Heart left ventricle (tissue), 16 donors: ENCODE data around the gene YPEL4. TPM values are rescaled to one million over a fixed set of nuclear protein-coding genes. Genes with fewer than 3 reads are reported as not detected.
A peak's percentile ranks its signal among the peaks of the same experiment; 100 is the strongest.

ENCODE experiments used
- ATAC-seq, 4 donors: fragments of 200-7000 bp; cut with Tn5 transposase; one replicate each; pipeline ENCODE4 v1.9.1; 2020 to 2022; ENCODE audit warnings: moderate library complexity in 4 of 4, mild to moderate bottlenecking in 3 of 4, moderate number of reproducible peaks in 1 of 4
- DNase-seq, 5 donors: peaks; one replicate each; pipeline ENCODE4 v3.0.0-alpha.2; 2020
- H3K27ac ChIP-seq, 12 donors: fragments of 200-600 bp; sonication (generic) in 4 of 12; one replicate each; pipeline versions ENCODE4 v1.5.0 to v1.8.0; 2016 to 2022; ENCODE audit warnings: mild to moderate bottlenecking in 2 of 12
- H3K27me3 ChIP-seq, 9 donors: fragments of 200-600 bp; sonication (generic) in 2 of 9; one replicate each; pipeline versions ENCODE4 v1.5.1 to v1.8.0; 2016 to 2022; ENCODE audit warnings: mild to moderate bottlenecking in 3 of 9
- H3K36me3 ChIP-seq, 9 donors: fragments of 200-600 bp; sonication (generic) in 2 of 9; one replicate each; pipeline versions ENCODE4 v1.5.0 to v1.8.0; 2018 to 2022; ENCODE audit warnings: mild to moderate bottlenecking in 2 of 9
- H3K4me1 ChIP-seq, 12 donors: fragments of 200-600 bp; sonication (generic) in 4 of 12; one replicate each; pipeline versions ENCODE4 v1.5.0 to v1.8.0; 2016 to 2022; ENCODE audit warnings: mild to moderate bottlenecking in 3 of 12
- H3K4me3 ChIP-seq, 12 donors: fragments of 200-600 bp; sonication (generic) in 4 of 12; one replicate each; pipeline versions ENCODE4 v1.5.0 to v1.8.0; 2017 to 2022; ENCODE audit warnings: mild to moderate bottlenecking in 9 of 12, moderate library complexity in 4 of 12
- H3K9me3 ChIP-seq, 12 donors: fragments of 200-600 bp; sonication (generic) in 4 of 12; one replicate each; pipeline versions ENCODE4 v1.5.0 to v1.8.0; 2016 to 2022; ENCODE audit warnings: mild to moderate bottlenecking in 1 of 12
- POLR2A ChIP-seq, 2 donors: fragments of 450-650 bp; IDR thresholded peaks; one replicate each; pipeline ENCODE4 v1.6.1; 2017; ENCODE audit warnings: antibody characterized with exemption in 2 of 2, mild to moderate bottlenecking in 2 of 2, moderate library complexity in 2 of 2
- WGBS, 4 donors: extraction: QIAGEN DNeasy Blood & Tissue Kit in 2 of 4; methylation state at CpG; one replicate each; pipeline versions ENCODE4 v1.1.5 to v1.1.7; 2013 to 2018; 5-methylcytosine and 5-hydroxymethylcytosine counted together
- intact Hi-C, 10 donors: fragments of 100-400 bp; cut with DNase I; formaldehyde crosslinking; loops; one replicate each; pipeline versions ENCODE4 v1.11.1 to v1.14.2; 2022
- polyA plus RNA-seq, 2 donors: library from polyadenylated mRNA; stranded (reverse); fragments of 200-250 nt; gene quantifications; one replicate each; pipeline ENCODE4 v1.2.3, GENCODE V29; 2013
- total RNA-seq, 9 donors: library from RNA; depleted of rRNA in 2 of 9; stranded (reverse); fragments of >200 nt in 2 of 9; fragmentation: NEBNext Ultra II Directional in 3 of 9; extraction: Animal tissue kit (Norgen Biotek cat#: 25700) in 3 of 9; gene quantifications; one replicate each; pipeline versions ENCODE4 v1.1.0 to v1.2.4, GENCODE V29; 2016 to 2023
- TF ChIP-seq, protein P1 (sequence below), 12 donors: fragments of 200-600 bp; sonication (generic) in 4 of 12; IDR thresholded peaks; one replicate each; pipeline versions ENCODE4 v1.5.0 to v1.8.0; 2018 to 2022; ENCODE audit warnings: antibody characterized with exemption in 12 of 12, mild to moderate bottlenecking in 5 of 12
- donor health status: ischemic (EF 13 %, LVEDD 7.1; RV severe dilation, severe dysfunction).
- donor health status: healthy with polysubstance abuse.
- donor health status: DM: no; HTN: yes; CAD: no.
- donor health status: DM: no; HTN: no; CAD: no.
- donor health status: ischemic (EF 25% LVEDD 6.9; RV normal size, moderate dysfunction).
- donor health status: ischemic (EF 25% LVEDD 5.7; RV mildly dilated, moderate dysfunction).
- donor health status: healthy.
- donor health status: DM: yes; HTN: yes; CAD: no.
- donor health status: ischemic (EF 35%, LVEDD 5.7; RV mildly dilated, moderate dysfunction).
- donor health status: nonischemic (EF 11% LVEDD 7.7; RV severe dilation, severe dysfunction).
- donor health status: DM: yes; HTN: yes; CAD: no.
- donor health status: PGD.
- donor health status: ischemic (EF 29% LVEDD 5.4; RV normal size, mild dysfunction).
- donor health status: nonischemic (EF 23%, LVEDD 6.1; RV moderate dilation, normal function).

The YPEL4 gene
- total and polyA plus RNA-seq, 11 donors, result 0.16 to 2.2 (median 0.67) TPM

DNA sequence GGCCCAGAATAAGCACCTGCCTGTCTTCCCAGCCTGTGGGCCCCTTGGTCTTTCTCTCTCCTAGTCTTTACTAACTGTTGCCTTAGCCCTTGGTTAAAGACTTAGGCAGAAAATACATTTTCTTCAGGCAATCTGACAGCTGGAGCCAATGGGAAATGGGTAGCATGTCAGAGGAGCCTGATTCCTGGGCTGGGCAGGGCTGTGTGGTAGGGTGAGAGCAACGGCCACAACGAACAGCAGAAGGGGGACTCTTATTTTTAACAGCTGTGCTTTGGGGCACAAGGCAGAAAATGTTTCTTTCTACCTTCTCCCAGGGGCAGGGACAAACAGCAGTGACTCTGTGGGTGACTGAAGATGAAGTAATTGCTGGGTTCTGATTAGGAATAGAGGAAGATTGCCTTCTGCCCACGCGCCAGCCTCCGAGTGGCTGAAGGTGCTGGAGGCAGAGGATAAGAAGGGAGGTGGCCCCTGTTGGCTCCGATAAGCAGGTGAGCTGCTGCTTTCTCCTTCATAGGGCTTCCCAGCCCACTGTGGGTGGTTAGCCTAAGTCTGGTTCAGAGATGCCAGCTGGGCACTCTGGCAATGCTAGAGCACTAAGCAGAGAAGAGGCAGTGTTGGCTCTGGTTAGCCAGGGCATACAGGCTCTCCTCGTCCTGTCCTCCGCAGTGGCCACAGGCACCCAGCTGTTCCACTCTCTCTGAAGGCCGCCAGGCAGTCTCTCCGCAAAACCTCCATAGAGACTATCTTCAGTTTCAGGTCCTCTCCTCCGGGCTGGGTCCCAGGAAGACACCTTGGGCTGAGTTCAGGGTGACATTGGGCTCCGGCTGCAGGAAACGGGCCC, 1.5 kb downstream of the YPEL4 start:
- TF ChIP-seq, protein P1, sequence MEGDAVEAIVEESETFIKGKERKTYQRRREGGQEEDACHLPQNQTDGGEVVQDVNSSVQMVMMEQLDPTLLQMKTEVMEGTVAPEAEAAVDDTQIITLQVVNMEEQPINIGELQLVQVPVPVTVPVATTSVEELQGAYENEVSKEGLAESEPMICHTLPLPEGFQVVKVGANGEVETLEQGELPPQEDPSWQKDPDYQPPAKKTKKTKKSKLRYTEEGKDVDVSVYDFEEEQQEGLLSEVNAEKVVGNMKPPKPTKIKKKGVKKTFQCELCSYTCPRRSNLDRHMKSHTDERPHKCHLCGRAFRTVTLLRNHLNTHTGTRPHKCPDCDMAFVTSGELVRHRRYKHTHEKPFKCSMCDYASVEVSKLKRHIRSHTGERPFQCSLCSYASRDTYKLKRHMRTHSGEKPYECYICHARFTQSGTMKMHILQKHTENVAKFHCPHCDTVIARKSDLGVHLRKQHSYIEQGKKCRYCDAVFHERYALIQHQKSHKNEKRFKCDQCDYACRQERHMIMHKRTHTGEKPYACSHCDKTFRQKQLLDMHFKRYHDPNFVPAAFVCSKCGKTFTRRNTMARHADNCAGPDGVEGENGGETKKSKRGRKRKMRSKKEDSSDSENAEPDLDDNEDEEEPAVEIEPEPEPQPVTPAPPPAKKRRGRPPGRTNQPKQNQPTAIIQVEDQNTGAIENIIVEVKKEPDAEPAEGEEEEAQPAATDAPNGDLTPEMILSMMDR (IDR thresholded peaks at IDR 0.05), result no peak
- TF ChIP-seq POLR2A (IDR thresholded peaks at IDR 0.05), result no peak
- peak overlapping the region in 8 of 12 donors; percentile 42 to 62 (median 48) for H3K4me3 ChIP-seq
- no peak for ATAC-seq

DNA sequence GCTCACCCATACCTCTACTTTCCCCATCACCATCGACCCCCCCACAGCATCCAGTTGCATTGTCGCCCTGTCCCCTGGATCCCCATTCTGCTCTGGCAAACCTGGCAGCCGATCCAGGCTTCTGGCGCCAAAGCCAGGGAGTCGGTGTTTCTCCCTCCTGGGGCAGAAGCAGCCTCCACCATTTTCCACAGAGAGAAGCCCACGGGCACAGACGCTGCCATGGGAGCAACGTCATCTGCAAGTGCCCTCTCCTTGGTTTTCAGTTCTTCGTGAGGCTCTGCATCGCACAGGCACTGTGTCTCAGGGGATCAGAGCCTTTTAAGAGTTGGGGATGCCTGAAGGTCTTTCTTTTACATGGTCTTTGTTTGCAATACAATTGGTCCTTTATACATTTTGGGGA, 2.3 kb downstream of the YPEL4 start:
- Histone ChIP-seq H3K4me1 (peaks cover 2 to 67% (median 38%) of the 10 kb centered on the region in 12 donors), H3K27ac (no peak overlapping the region), H3K9me3 (no peaks in the 10 kb centered on the region), H3K27me3 (peaks cover 4 to 54% (median 34%) of the 10 kb centered on the region in 9 donors), H3K36me3 (no peaks in the 10 kb centered on the region), H3K4me3 (no peak overlapping the region)
- ATAC-seq, result no peak
- WGBS, 4 donors, result 1 to 4% (median 3%) methylated on average over 9 to 10 of the region's 10 CpGs
- intact Hi-C loops, result loop anchor here in 7 of 10 donors (5.0 to 10.0 kb wide), 6 partner anchors 80 to 867 kb away; partner anchors contain the start of gene UBE2L6 (in 1 of the 7)
- TF ChIP-seq POLR2A (IDR thresholded peaks at IDR 0.05), result no peak
- TF ChIP-seq, protein P1 (IDR thresholded peaks at IDR 0.05), result no peak
- no peak for DNase-seq

More for the DNA sequence above, 1.5 kb downstream of the YPEL4 start:
- intact Hi-C loops, result loop anchor here in 7 of 10 donors (5.0 to 10.0 kb wide), 6 partner anchors 81 to 867 kb away; partner anchors contain the start of gene UBE2L6 (in 1 of the 7)
- DNase-seq, result no peak
- Histone ChIP-seq H3K27ac (no peak overlapping the region), H3K36me3 (no peaks in the 10 kb centered on the region), H3K27me3 (peaks cover 4 to 54% (median 34%) of the 10 kb centered on the region in 9 donors), H3K9me3 (no peaks in the 10 kb centered on the region), H3K4me1 (peaks cover 2 to 75% (median 39%) of the 10 kb centered on the region in 12 donors)
- 5 to 16% (median 10%) methylated on average over 9 to 13 of the region's 13 CpGs for WGBS, 4 donors

DNA sequence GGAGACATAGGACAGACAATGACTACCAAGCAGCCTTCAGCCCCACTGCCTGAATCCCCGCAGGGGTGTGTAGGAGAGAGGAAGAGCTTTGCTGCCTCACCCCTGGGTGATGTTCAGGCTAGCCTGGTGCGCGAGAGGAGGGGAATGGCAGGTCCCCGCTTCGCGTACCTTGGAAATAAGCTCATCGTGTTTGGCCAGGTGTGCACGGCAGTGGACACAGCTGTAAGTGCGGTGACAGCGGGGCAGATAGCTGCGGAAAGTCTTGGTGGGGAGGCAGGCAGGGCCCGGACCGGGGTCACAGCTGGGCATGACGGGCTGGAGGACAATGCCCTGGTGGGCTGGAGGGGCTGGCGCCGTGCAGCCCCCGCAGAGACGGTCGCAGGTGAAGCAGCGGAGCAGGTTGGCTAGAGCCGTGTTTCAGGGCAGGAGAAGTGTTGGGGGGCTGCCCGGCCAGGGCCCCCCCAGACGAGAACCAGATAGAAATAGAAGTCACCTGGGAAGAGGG, 2.9 kb downstream of the YPEL4 start:
- H3K4me1 ChIP-seq, result peaks cover 2 to 65% (median 38%) of the 10 kb centered on the region in 12 donors
- peak overlapping the region in 1 of 12 donors; percentile 18 for H3K27ac ChIP-seq
- no peak for ATAC-seq
- intact Hi-C loops, result loop anchor here in 7 of 10 donors (5.0 to 10.0 kb wide), 6 partner anchors 80 to 868 kb away; partner anchors contain the start of gene UBE2L6 (in 1 of the 7)
- no peak for DNase-seq
- no peaks in the 10 kb centered on the region for H3K36me3 ChIP-seq
- peak overlapping the region in 1 of 12 donors; percentile 5 for H3K4me3 ChIP-seq
- H3K9me3 ChIP-seq, result no peaks in the 10 kb centered on the region
- 4 to 10% (median 6%) methylated on average over 20 to 23 of the region's 23 CpGs for WGBS, 4 donors
- H3K27me3 ChIP-seq, result peaks cover 4 to 54% (median 34%) of the 10 kb centered on the region in 9 donors
- TF ChIP-seq POLR2A (IDR thresholded peaks at IDR 0.05), result no peak
- TF ChIP-seq, protein P1 (IDR thresholded peaks at IDR 0.05), result no peak
